Upper lobe of left lung (tissue), 4 donors: ENCODE data around the gene FGGY.

Experiments used
- CTCF ChIP-seq, 6 experiments: fragments of 450-650 bp in 4 of 6; fragments of 200-600 bp in 2 of 6; sonication (generic) in 2 of 6; IDR thresholded peaks; one replicate each; pipeline ENCODE4 v1.5.1; 2016 to 2019; ENCODE audit warnings: antibody characterized with exemption in 6 of 6
- EP300 ChIP-seq, 4 donors: sonication (generic); formaldehyde crosslinking; IDR thresholded peaks; one replicate each; pipeline ENCODE4 v1.5.1; 2017; ENCODE audit warnings: antibody characterized with exemption in 4 of 4, control low read depth in 2 of 4
- POLR2A ChIP-seq, 4 donors: fragments of 450-650 bp; IDR thresholded peaks; one replicate each; pipeline ENCODE4 v1.5.1; 2016 to 2017; ENCODE audit warnings: antibody characterized with exemption in 4 of 4, mild to moderate bottlenecking in 2 of 4
- POLR2AphosphoS5 ChIP-seq, 2 donors: sonication (generic); formaldehyde crosslinking; IDR thresholded peaks; one replicate each; pipeline ENCODE4 v1.5.1; 2017; ENCODE audit warnings: antibody characterized with exemption in 2 of 2

- TF ChIP-seq CTCF (IDR thresholded peaks at IDR 0.05) (no peak), POLR2A (IDR thresholded peaks at IDR 0.05) (no peak), EP300 (IDR thresholded peaks at IDR 0.05) (no peak), POLR2AphosphoS5 (IDR thresholded peaks at IDR 0.05) (no peak)
Measured at GRCh38 chr1:59482986-59483385, 186.1 kb downstream of the FGGY start.
